ENCODE results near the gene FAF2. TPM values are rescaled to one million over a fixed set of nuclear protein-coding genes. Genes with fewer than 3 reads are reported as not detected.

FAF2 gene
- total RNA-seq, 1 donor from 2014 or later, result 34.2 TPM

DNA sequence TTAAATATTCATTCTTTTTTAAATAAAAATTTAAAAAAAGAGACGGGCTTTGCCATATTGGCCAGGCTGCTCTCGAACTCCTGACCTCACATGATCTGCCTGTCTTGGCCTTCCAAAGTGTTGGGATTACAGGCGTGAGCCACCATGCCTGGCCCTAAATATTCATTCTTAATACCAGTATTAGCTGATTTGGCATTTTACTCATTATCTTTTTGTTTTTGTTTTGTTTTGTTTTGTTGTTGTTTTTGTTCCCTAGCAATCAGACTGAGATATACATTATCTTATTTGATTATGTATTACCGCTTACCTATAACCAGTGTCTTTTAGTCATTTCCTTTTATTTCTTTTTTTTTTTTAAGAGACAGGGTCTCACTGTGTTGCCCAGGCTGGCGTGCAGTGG lies 51.1 kb downstream of the FAF2 start:
- no peak for DNase-seq (ENCODE audit: low spot score)

DNA sequence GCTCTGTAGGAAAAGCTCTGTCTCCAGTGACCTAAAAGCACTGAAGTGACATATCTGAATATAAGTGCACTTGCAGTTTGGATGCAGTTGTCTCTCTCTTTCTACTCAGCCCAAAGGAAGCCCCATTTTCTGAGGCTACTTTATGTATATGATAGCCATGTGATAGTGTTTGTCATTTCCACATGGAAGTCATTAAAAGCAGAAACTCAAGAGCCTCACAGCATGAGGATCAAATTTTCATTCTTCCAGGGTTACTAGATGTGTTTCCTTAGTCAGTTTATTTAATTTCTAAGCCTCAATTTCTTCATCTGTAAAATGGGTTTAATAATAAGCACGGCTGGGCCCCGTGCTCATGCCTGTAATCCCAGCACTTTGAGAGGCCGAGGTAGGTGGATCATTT lies 52.3 kb downstream of the FAF2 start:
- no peak for DNase-seq (ENCODE audit: low spot score)

DNA sequence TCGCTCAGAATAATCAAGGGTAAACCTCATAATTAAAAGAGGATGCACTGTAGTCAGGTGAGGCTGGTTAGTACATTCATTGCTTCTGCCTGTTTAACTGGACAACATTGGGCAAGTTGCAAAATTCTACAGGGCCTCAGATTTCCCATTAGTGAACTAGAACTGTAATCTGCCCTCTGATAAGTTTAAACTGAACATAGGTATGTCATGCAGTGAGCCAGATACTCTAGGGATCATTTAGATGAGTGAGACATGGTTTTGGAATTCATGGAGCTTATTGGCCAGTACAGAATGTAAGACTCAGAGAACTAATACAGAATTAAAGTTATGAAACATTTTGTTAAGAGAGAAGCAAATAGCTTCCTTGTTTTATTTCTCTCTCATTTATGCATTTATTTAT lies 53.1 kb downstream of the FAF2 start:
- no peak for DNase-seq (ENCODE audit: low spot score)

DNA sequence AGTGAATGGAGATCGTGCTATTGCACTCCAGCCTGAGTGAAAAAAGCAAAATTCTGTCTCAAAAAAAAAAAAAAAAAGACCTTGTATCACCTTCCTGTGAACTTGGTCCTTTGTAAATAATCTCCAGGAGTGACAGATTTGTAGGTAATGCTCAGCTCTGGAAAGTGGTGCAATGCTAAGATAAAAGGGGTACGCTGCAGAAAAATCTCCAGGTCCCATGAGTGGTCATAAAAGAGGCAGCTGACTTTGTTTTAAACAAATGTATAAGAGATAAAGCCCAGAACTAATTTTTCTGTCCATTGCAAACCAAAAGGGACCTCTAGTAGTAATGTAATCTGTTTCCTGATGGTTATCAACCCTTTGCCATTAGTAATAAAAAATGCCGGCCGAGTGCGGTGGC lies 55.3 kb downstream of the FAF2 start:
- DNase-seq (ENCODE audit: low spot score), result no peak

DNA sequence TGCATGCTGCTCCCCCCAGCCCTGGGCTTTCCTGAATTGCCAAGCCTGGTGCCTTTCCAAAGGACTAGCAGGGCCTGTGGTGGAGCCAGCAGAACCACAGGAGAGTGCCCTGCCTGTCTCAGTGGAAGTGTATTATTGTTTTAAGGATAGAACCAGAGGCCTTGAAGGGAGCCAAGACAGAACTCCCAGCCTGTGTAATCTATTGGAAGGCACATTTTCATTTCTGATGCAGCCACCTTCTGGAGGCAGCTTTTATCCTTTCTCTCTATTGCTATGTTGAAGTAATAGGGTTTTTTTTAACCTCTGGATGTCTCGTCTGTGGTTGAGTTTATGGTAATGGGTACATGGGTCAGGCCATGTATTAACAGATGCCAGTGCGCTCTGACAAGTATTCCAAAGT lies 59.7 kb downstream of the FAF2 start:
- DNase-seq (ENCODE audit: low spot score), result peak; percentile 69

DNA sequence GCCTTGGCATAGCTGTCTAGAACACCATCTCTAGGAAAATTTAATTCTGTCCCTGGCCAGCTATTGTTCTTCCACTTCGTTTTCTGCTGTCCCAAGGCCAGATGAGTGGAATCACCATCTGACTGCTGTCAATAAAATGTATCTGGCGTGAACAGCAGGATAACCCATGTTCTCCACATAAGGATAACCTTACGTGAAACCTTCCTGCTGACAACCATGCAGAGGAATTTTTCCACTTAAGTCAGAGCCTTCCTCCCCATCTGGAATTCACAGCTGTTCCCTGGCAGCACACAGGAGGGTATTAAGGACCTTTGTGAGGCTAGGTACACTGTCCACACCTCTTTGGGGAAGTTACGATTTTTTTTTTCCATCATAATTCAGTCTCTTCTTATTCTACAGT lies 60.4 kb downstream of the FAF2 start:
- DNase-seq (ENCODE audit: low spot score), result no peak

DNA sequence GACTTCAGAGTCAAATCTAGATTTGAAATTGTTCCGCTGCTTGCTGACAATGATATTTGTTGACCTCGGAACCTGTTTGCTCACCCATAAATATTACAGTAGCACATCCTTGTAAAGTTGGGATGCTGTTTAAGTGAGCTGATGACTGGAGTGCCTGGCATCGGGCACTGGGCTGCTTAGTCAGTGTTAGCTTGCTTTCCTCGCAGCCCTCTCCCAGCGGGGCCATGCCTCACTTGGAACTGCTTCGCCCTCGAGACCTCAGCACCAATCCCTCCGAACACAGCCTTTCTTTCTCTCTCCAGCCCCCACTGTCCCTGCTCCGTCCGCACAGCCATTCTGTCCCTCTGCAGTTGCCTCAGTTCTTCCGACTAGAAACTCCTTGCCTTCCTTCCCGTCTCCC lies 65.6 kb downstream of the FAF2 start:
- DNase-seq (ENCODE audit: low spot score), result peak; percentile 53

DNA sequence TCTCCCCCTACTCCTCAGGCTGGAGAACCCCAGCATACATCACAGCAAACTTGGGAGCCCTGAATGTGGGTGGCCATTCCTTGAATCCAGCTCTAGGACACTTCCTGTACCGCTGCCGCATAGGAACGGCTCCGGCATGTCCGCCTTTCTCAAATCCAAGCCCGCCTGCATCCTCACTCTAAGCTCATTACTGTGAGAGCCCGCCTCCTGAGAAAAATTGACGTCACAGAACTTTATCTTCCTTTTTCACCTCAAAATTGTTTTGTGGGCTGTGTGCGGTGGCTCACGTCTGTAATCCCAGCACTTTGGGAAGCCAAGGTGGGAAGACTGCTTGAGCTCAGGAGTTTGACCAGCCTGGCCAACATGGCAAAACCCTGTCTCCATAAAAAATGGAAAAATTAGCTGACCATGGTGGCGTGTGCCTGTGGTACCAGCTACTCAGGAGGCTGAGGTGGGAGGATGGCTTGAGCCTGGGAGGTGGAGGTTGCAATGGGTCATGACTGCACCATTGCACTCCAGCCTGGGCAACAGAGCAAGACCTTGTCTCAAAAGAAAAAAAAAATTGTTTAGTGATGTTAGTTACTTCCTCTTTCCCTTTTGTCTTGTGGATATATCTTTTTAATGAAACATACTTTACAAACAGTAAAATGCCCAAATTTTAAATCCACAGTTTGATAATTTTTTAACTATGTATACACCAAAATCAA lies 66.2 kb downstream of the FAF2 start:
- DNase-seq (ENCODE audit: low spot score), result no peak

DNA sequence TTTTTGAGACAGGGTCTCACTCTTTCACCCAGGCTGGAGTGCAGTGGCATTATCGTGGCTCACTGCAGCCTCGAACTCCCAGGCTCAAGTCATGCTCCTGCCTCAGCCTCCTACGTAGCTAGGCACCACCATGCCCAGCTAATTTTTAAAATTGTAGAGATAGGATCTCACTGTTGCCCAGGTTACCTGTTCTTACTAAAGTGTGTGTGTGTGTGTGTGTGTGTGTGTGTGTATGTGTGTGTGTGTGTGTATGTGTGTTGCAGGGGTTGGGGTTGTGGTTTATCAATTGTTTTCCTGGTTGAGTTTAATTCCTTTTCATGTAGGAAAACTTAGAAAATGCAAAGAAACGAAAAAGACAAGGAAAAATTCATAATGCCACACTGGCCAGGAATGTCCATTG lies 67.2 kb downstream of the FAF2 start:
- DNase-seq (ENCODE audit: low spot score), result peak; percentile 41

DNA sequence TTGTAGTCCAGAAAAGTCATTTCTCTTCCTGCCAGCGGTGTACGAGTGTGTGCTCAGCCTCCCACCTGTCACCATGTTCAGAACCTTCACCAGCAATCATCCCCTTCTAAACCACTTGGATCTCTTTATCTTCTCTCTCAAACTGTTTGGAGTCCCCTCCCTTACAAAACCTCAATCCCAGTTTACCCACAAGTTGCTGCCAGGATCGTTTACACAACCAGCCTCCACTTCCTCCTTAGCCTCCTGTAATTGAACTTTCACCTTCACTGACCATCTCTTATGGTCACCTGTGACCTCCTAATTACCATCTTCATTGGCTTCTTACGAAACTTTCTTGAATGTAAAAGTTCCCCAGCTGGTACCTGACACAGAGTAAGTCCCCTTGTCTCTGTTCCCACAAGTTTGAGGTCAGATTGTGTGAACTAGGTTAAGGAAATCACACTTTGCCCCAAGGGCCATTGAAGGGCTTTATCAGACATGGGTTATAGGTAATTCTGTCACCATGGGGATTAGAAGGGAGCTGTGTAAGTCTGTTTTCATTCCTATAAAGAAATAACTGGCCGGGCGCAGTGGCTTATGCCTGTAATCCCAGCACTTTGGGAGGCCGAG lies 69.0 kb downstream of the FAF2 start:
- DNase-seq (ENCODE audit: low spot score), result no peak

DNA sequence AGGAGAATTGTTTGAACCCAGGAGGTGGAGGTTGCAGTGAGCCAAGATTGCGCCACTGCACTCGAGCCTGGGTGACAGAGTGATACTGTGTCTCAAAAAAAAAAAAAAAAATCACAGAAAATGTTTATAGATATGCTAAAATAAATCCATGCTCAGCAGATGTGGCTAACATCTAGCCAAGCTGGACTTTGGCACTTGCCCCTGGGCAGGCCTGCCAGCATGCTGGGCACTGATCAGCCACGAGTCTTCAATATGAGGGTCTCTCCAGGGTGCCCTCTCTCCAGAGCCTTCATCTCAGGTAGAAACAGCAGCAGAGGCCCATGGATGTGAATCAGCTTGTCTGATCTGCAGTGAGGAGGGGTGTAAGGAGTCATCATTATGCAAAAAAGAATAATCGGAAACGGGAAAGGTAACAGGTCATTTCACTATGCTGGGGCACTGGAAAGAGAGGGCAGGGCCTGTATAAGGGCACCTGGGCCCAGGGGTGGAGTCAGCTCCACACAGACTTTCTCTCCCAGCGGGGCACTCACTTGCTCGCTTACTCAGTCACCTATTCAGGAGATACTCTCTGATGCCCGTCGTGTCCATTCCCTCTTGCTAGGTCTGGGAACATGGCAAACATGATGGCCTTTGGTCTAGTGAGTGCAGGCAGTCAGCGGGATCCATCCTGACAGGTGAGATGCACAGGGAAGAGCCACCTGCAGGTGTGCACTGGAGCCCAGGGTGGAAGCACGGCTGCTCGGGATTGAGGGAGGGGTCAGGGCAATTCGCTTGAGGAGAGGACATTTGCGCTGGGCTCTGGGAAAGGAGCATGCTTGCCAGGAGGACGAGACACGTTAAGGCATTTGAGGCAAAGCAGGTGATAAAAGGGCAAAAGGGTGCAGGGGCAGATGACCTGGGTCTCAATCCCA lies 71.9 kb downstream of the FAF2 start:
- peak; percentile 68 for DNase-seq (ENCODE audit: low spot score)

DNA sequence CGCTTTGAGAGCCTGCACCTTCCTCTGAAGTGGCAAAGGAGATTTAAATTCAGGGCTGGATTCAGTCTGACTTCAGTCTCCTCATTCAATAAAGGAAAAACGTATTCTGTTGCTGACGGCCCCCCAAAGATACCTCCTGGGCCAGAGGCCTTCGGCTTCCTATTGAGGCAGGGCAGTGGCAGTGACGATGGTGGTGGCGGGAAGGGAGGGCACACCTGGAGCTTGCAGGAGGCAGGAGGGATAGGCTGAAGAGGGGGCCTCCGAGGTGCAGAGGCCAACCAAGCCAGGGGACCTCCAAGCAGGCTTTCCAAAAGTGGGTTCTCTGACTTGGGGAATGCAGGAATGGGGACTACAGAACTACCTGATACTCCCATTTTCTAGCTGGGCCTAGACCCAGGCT lies 73.1 kb downstream of the FAF2 start:
- peak; percentile 59 for DNase-seq (ENCODE audit: low spot score)

DNA sequence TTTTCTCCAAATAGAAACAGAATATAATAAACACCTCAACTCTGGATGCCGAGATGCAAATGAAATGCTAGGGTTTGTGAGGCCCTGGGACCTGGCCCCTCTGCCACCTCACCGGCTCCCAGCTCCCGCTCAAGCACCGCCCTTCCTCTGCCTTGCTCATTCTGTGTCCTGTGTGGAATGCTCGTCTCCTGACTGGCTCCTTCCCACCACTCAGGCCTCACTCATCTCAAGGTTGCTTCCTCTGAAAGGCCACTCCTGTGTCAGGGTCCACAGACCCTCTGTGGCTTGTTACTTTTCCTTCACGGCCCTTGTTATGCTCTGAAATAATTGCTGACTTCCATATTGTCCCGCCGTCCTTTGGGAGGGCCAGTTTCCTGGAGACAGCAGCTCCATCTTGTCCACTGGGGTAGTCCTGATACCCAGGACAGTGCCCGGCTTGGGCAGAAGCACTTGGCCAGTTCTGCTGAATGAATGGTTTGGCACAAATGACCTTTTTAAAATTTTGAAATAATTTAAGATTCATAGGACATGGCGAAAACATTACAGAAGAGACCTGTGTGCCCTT lies 73.6 kb downstream of the FAF2 start:
- peak; percentile 53 for DNase-seq (ENCODE audit: low spot score)

DNA sequence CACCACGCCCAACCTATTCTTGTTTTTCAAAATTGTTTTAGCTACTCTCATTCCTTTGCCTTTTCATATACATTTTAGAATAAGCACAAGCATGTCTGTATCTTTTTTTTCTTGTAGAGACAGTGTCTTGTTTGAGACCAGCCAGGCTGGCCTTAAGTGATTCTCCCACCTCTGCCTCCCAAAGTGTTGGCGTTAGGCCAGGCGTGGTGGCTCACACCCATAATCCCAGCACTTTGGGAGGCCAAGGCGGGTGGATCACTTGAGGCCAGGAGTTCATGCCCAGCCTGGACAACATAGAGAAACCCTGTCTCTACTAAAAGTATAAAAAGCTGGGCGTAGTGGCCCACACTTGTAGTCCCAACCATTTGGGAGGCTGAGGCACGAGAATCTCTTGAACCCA lies 76.0 kb downstream of the FAF2 start:
- no peak for DNase-seq (ENCODE audit: low spot score)

DNA sequence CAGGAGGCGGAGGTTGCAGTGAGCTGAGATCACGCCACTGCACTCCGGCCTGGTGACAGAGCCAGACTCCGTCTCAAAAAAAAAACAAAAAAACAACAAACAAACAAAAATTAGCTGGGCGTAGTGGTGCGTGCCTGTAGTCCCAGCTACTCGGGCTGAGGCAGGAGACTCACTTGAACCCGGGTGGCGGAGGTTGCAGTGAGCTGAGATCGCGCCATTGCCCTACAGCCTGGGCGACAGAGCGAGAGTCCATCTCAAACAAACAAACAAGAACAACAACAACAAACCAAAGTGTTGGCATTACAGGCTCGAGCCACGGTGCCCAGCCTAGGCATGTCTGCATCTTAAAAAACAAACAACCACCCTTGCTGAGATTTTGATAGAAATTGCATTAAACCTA lies 76.8 kb downstream of the FAF2 start:
- DNase-seq (ENCODE audit: low spot score), result no peak

DNA sequence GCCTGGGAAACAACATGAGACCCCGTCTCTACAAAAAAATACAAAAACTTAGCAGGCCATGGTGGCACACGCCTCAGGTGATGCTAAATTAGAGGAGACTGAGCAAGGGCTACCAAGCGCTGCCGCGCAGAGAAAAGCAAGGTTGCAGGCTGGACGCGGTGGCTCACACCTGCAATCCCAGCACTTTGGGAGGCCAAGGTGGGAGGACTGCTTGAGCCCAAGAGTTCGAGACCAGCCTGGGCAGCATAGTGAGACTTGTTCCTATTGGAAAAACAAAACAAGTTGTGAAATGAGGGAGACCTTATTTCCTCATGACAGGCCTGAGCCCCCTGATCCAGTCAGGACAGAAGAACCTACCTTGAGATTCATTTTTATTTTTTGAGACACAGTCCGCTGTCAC lies 77.5 kb downstream of the FAF2 start:
- DNase-seq (ENCODE audit: low spot score), result no peak

DNA sequence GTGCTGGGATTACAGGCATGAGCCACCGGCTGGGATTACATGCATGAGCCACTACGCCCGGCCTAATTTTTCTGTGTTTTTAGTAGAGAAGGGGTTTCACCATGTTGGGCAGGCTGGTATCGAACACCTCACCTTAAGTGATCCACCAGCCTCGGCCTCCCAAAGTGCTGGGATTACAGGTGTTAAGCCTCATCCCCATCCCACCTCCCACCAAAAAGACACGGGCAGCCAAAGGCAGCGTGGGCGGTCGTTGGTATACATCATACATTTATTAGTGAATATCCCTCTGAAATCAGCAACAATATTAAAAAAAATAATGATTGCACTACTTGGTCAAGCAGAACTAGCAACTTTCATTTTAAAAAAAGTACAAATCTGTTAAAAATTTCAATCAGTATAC lies 78.3 kb downstream of the FAF2 start:
- no peak for DNase-seq (ENCODE audit: low spot score)

DNA sequence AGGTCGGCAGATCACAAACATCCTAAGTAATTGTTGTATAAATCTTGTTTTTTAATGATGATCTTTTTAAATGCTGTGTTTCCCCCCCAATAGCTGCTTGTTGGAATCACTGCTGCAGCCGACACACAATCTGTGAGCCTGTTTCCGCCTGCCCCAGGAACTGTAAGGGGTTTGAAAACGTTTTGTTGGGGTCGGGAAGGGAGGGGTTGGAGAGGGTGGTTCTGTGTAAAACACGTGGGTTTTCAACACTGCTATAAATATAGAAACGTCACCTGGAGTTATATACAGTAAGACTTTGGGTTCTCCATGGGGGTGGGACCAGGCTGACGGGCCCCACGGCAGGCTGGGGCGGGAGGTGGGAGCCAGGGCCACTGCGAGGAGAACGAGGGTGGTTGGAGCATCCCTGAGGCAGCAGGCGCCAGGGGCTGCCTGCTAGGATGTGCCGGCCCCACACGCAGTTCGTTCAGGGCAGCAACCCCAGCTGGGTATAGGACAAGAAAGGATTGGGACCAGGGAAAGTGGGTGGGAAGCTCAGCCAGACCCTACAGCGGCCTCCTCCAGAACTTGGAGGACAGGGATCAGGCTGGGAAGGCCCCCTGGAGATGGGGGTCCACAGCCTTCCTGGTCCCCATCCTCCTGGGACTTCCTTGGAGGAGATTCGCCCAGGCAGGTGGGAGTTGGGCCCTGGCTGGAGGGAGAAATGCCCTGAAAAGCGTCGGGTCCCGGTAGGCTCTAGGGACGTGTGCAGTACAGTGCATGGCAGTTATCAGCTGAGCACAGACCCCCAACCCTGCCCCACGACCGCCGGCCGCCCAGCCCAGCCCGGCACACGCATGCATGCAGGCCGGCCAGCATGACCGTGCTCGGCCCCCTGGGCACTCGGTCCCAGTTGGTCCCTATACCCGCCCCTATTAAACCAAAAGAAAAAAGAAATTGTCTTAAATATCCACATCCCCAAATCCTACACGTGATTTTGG lies 79.3 kb downstream of the FAF2 start:
- no peak for DNase-seq (ENCODE audit: low spot score)

DNA sequence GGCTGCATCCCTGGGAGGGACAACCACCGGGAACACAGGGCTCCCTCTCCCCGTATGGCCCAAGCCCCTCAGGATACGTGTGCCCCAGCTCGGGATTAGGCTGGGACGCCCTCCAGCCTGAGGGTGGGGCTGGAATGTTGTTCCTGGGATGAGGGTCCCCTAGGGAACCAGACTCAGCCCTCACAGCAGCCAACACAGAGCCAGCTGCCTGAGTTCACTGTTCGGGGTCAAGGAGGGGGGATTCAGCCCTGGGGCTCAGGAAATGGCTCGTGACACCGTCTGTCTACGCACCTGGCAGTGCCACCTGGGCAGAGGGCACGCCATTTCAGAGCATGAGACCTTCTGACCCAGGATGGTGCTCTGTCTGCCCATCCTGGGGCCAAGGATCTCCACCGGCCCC lies 80.1 kb downstream of the FAF2 start:
- no peak for DNase-seq (ENCODE audit: low spot score)

DNA sequence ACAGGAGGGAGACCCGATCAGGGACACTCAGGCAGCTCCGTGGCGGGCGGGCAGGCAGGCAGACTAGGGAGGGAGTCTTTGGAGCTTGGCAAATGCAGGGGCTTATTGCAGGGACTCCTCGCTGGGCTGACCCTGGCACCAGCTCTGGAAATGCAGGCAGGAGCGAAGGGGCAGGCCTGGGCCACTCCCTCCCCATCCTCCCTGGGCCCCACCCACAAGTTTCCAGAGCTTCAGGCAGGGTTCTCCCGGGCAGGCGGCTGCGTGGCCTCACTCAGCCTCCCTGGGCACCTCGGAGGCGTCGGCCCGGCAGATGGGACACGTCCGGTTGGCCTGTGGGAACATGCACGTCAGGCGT lies 80.6 kb downstream of the FAF2 start:
- no peak for DNase-seq (ENCODE audit: low spot score)
